ENCODE measurements around the gene RXRG.

DNA sequence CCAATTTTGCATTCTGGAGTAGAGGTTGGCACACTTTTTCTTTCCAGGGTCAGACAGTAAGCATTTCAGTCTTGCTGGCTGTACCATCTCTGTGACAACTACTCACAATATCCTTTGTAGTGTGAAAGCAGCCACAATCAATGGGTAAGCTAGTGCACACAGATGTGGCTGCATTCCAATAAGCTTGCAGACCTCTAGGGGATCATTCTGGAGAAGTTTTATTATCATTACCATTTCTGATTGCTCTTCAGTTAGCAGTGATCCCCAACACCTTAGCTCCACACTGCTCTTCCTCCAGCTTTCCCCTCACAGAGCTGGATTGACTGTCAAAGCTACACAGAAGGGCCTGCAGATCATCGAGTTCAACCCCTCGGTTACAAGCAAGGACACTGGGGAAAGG lies 9.1 kb downstream of the RXRG start:
- TF ChIP-seq, protein P1, sequence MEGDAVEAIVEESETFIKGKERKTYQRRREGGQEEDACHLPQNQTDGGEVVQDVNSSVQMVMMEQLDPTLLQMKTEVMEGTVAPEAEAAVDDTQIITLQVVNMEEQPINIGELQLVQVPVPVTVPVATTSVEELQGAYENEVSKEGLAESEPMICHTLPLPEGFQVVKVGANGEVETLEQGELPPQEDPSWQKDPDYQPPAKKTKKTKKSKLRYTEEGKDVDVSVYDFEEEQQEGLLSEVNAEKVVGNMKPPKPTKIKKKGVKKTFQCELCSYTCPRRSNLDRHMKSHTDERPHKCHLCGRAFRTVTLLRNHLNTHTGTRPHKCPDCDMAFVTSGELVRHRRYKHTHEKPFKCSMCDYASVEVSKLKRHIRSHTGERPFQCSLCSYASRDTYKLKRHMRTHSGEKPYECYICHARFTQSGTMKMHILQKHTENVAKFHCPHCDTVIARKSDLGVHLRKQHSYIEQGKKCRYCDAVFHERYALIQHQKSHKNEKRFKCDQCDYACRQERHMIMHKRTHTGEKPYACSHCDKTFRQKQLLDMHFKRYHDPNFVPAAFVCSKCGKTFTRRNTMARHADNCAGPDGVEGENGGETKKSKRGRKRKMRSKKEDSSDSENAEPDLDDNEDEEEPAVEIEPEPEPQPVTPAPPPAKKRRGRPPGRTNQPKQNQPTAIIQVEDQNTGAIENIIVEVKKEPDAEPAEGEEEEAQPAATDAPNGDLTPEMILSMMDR (IDR thresholded peaks at IDR 0.05), result no peak
- no peak for TF ChIP-seq POLR2A (IDR thresholded peaks at IDR 0.05; ENCODE audit: low read depth)
- no peak for TF ChIP-seq POLR2AphosphoS5 (IDR thresholded peaks at IDR 0.05)
- no peak for TF ChIP-seq EP300 (IDR thresholded peaks at IDR 0.05)

All from esophagus muscularis mucosa (tissue), 4 donors.